H9 (cell line): ENCODE data around the gene DDO. TPM values are rescaled to one million over a fixed set of nuclear protein-coding genes. Genes with fewer than 3 reads are reported as not detected.

Experiments used
- DNase-seq: peaks from one replicate; pipeline ENCODE4 v3.0.0-alpha.2; 2017
- H2AFZ ChIP-seq: one replicate; pipeline ENCODE4 v1.6.1; 2013; ENCODE audit warnings: mild to moderate bottlenecking, low read length, control low read depth, moderate library complexity
- H2AK5ac ChIP-seq: 2 replicates; pipeline ENCODE4 v1.6.1; 2013; ENCODE audit warnings: low read length, control low read depth, mixed read lengths; ENCODE audit not compliant: insufficient read length
- H2BK120ac ChIP-seq: one replicate; pipeline ENCODE4 v1.6.1; 2013; ENCODE audit warnings: low read depth, mild to moderate bottlenecking, low read length, control low read depth, inconsistent platforms; ENCODE audit not compliant: poor library complexity, severe bottlenecking
- H2BK12ac ChIP-seq: 2 replicates; pipeline ENCODE4 v1.6.1; 2013; ENCODE audit warnings: low read length, control low read depth, mixed read lengths, low read depth; ENCODE audit not compliant: insufficient read length
- H2BK15ac ChIP-seq: 2 replicates; pipeline ENCODE4 v1.6.1; 2013; ENCODE audit warnings: low read depth, low read length, control low read depth
- H2BK20ac ChIP-seq: one replicate; pipeline ENCODE4 v1.6.1; 2013; ENCODE audit warnings: low read depth, mild to moderate bottlenecking, low read length, control low read depth, inconsistent platforms; ENCODE audit not compliant: poor library complexity, severe bottlenecking
- H2BK5ac ChIP-seq: 2 replicates; pipeline ENCODE4 v1.6.1; 2013; ENCODE audit warnings: low read length, control low read depth, mixed read lengths; ENCODE audit not compliant: insufficient read length
- H3K14ac ChIP-seq: 2 replicates; pipeline ENCODE4 v1.6.1; 2013; ENCODE audit warnings: low read length, control low read depth; ENCODE audit not compliant: insufficient read depth
- H3K18ac ChIP-seq: 2 replicates; pipeline ENCODE4 v1.6.1; 2013; ENCODE audit warnings: low read depth, mild to moderate bottlenecking, mixed read lengths, low read length, control low read depth; ENCODE audit not compliant: insufficient read length
- H3K23ac ChIP-seq: 2 replicates; pipeline ENCODE4 v1.6.1; 2013; ENCODE audit warnings: low read length, control low read depth, mixed read lengths, low read depth; ENCODE audit not compliant: insufficient read length
- H3K23me2 ChIP-seq: 2 replicates; pipeline ENCODE4 v1.6.1; 2013; ENCODE audit warnings: low read depth, mild to moderate bottlenecking, mixed read lengths, low read length, control low read depth; ENCODE audit not compliant: insufficient read length, poor library complexity, severe bottlenecking
- H3K27ac ChIP-seq: 2 replicates; pipeline ENCODE4 v1.5.1; 2013; ENCODE audit warnings: low read length, control low read depth, mixed read lengths, low read depth; ENCODE audit not compliant: insufficient read length
- H3K27me3 ChIP-seq: 2 replicates; pipeline ENCODE4 v1.6.1; 2013; ENCODE audit warnings: low read length, control low read depth, inconsistent platforms; ENCODE audit not compliant: insufficient read depth
- H3K4ac ChIP-seq: 2 replicates; pipeline ENCODE4 v1.6.1; 2013; ENCODE audit warnings: low read depth, mild to moderate bottlenecking, control low read depth, inconsistent platforms, low read length, moderate library complexity
- H3K4me1 ChIP-seq: 2 replicates; pipeline ENCODE4 v1.6.1; 2013; ENCODE audit warnings: low read length, control low read depth, inconsistent platforms; ENCODE audit not compliant: insufficient read depth
- H3K4me2 ChIP-seq: 2 replicates; pipeline ENCODE4 v1.6.1; 2013; ENCODE audit warnings: low read length, control low read depth, mixed read lengths; ENCODE audit not compliant: insufficient read length, insufficient read depth
- H3K56ac ChIP-seq: 2 replicates; pipeline ENCODE4 v1.6.1; 2013; ENCODE audit warnings: low read depth, mild to moderate bottlenecking, mixed read lengths, low read length, control low read depth; ENCODE audit not compliant: insufficient read length
- H3K79me1 ChIP-seq: 2 replicates; pipeline ENCODE4 v1.6.1; 2013; ENCODE audit warnings: low read depth, mild to moderate bottlenecking, moderate library complexity, low read length, control low read depth, inconsistent platforms; ENCODE audit not compliant: insufficient read depth, poor library complexity, severe bottlenecking
- H3K79me2 ChIP-seq: 2 replicates; pipeline ENCODE4 v1.6.1; 2013; ENCODE audit warnings: low read length, control low read depth, inconsistent platforms; ENCODE audit not compliant: insufficient read depth
- H3K9ac ChIP-seq: 2 replicates; pipeline ENCODE4 v1.6.1; 2013; ENCODE audit warnings: low read length, control low read depth, mixed read lengths; ENCODE audit not compliant: insufficient read length; ENCODE audit errors: extremely low read depth
- H3K9me3 ChIP-seq: one replicate; pipeline ENCODE4 v1.6.1; 2013; ENCODE audit warnings: low read depth, low read length, inconsistent platforms; ENCODE audit not compliant: control insufficient read depth
- H3T11ph ChIP-seq: one replicate; pipeline ENCODE4 v1.6.1; 2013; ENCODE audit warnings: mild to moderate bottlenecking, low read length, control low read depth, inconsistent platforms
- H4K20me1 ChIP-seq: one replicate; pipeline ENCODE4 v1.6.1; 2013; ENCODE audit not compliant: control insufficient read depth, insufficient read length, insufficient read depth
- H4K5ac ChIP-seq: 2 replicates; pipeline ENCODE4 v1.6.1; 2013; ENCODE audit warnings: low read depth, mild to moderate bottlenecking, mixed read lengths, low read length, control low read depth; ENCODE audit not compliant: insufficient read length
- H4K8ac ChIP-seq: replicated peaks from 2 replicates; pipeline ENCODE4 v1.6.1; 2013; ENCODE audit warnings: low read length, control low read depth, mixed read lengths, low read depth; ENCODE audit not compliant: insufficient read length
- H4K91ac ChIP-seq: 2 replicates; pipeline ENCODE4 v1.6.1; 2013; ENCODE audit warnings: low read depth, mild to moderate bottlenecking, moderate library complexity, mixed read lengths, low read length, control low read depth; ENCODE audit not compliant: insufficient read length
- H3K27ac Mint-ChIP-seq, 3 experiments: 2 replicates in 2 of 3; 3 replicates in 1 of 3; pipeline ENCODE4 v1.8.0; 2020 to 2021; ENCODE audit warnings: mixed read lengths in 3 of 3, mild to moderate bottlenecking in 1 of 3, moderate library complexity in 1 of 3
- H3K27me3 Mint-ChIP-seq: 2 replicates; pipeline ENCODE4 v1.8.0; 2021; ENCODE audit warnings: low read depth, mild to moderate bottlenecking, moderate library complexity, mixed read lengths
- H3K36me3 Mint-ChIP-seq, 3 experiments: 2 replicates in 2 of 3; 3 replicates in 1 of 3; pipeline ENCODE4 v1.8.0; 2020 to 2021; ENCODE audit warnings: low read depth in 3 of 3, mixed read lengths in 3 of 3; ENCODE audit not compliant: insufficient read depth in 1 of 3
- H3K4me1 Mint-ChIP-seq, 2 experiments: 2 replicates each; pipeline ENCODE4 v1.8.0; 2020; ENCODE audit warnings: mixed read lengths in 2 of 2
- H3K4me3 Mint-ChIP-seq, 2 experiments: 2 replicates in 1 of 2; 3 replicates in 1 of 2; pipeline ENCODE4 v1.8.0; 2020 to 2021; ENCODE audit warnings: mild to moderate bottlenecking in 2 of 2, mixed read lengths in 2 of 2, moderate library complexity in 1 of 2
- H3K9me3 Mint-ChIP-seq, 2 experiments: 2 replicates in 1 of 2; 3 replicates in 1 of 2; pipeline ENCODE4 v1.8.0; 2020; ENCODE audit warnings: mild to moderate bottlenecking in 2 of 2, mixed read lengths in 2 of 2, moderate library complexity in 1 of 2
- WGBS: extraction: QIAGEN DNeasy Blood & Tissue Kit; methylation state at CpG from one replicate; pipeline ENCODE4 v1.1.7; 2013; ENCODE audit warnings: missing lambda C conversion rate, low lambda C conversion rate, mixed read lengths; ENCODE audit not compliant: insufficient read length; ENCODE audit errors: extremely low coverage; 5-methylcytosine and 5-hydroxymethylcytosine counted together
- total RNA-seq: library from RNA; stranded (reverse); gene quantifications from 2 replicates; pipeline ENCODE4 v1.2.1, GENCODE V29; 2021
- TF ChIP-seq, protein P1 (sequence below): fragments of 200-600 bp; sonication (generic); conservative IDR thresholded peaks from 3 replicates; pipeline ENCODE4 v1.8.0; 2021; ENCODE audit warnings: antibody characterized with exemption, mild to moderate bottlenecking

DDO gene
- total RNA-seq, 1 experiment from 2014 or later, result not detected

DNA sequence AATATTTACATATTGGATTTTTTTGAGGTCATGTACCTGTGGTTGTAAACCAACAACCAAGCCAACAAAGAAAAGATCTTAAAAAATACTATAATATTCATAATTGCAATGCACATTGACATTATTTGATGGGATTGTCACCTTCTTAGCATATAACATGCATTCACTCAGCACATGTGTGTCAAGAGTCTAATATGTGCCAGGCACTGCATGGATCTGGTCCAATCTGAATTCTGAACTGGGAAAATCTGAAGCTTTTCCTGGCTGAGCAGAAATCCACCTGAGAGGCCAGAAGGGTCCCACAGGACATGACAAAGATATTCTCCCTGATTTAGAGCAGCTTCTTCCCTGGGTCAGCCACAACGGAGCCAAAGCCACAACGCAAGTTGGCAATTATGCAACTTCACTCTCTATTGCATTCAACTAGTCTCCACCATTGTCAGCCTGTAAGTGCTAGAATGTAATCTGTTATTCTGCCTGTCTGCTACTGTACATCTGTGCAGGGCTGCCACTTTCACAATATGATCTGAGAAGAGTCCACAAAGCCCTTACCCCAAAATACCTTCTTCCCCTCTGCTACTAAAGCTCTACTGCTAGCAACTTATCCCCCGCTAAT, 17.0 kb upstream of the DDO start:
- Histone ChIP-seq H3K4me1 (no peaks in the 10 kb centered on the region; the same call in 1 of the 2 replicates), H2BK5ac (no peak overlapping the region), H3K14ac (no peak overlapping the region), H2BK120ac (no peak overlapping the region), H2AK5ac (no peak overlapping the region), H3K27ac (no peak overlapping the region), H3K9me3 (no peaks in the 10 kb centered on the region), H2BK12ac (no peak overlapping the region), H3K4ac (no peak overlapping the region), H3K23ac (no peak overlapping the region), H4K91ac (no peak overlapping the region), H3K9ac (no peak overlapping the region), H3K79me2 (no peaks in the 10 kb centered on the region), H3T11ph (no peak overlapping the region), H2AFZ (no peak overlapping the region), H3K27me3 (no peaks in the 10 kb centered on the region), H2BK20ac (no peak overlapping the region), H4K8ac (no peak overlapping the region), H3K4me2 (no peak overlapping the region), H3K56ac (no peak overlapping the region), H4K20me1 (no peaks in the 10 kb centered on the region), H3K18ac (no peak overlapping the region), H3K79me1 (no peaks in the 10 kb centered on the region), H2BK15ac (no peak overlapping the region), H3K23me2 (no peaks in the 10 kb centered on the region), H4K5ac (no peak overlapping the region)
- no CpG with 5 or more reads among the region's 3 CpGs for WGBS
- TF ChIP-seq, protein P1, sequence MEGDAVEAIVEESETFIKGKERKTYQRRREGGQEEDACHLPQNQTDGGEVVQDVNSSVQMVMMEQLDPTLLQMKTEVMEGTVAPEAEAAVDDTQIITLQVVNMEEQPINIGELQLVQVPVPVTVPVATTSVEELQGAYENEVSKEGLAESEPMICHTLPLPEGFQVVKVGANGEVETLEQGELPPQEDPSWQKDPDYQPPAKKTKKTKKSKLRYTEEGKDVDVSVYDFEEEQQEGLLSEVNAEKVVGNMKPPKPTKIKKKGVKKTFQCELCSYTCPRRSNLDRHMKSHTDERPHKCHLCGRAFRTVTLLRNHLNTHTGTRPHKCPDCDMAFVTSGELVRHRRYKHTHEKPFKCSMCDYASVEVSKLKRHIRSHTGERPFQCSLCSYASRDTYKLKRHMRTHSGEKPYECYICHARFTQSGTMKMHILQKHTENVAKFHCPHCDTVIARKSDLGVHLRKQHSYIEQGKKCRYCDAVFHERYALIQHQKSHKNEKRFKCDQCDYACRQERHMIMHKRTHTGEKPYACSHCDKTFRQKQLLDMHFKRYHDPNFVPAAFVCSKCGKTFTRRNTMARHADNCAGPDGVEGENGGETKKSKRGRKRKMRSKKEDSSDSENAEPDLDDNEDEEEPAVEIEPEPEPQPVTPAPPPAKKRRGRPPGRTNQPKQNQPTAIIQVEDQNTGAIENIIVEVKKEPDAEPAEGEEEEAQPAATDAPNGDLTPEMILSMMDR, result no peak
- Mint-ChIP-seq H3K27ac (no peak overlapping the region), H3K4me3 (no peak overlapping the region), H3K36me3 (no peaks in the 10 kb centered on the region), H3K9me3 (peaks cover 0 to 8% of the 10 kb centered on the region in 2 experiments; a peak in 3 of 5 replicates), H3K4me1 (peaks cover 12 to 17% of the 10 kb centered on the region in 2 experiments), H3K27me3 (peaks cover 5% of the 10 kb centered on the region)
- no peak for DNase-seq
